ENCODE results near the gene NSUN7. TPM values are rescaled to one million over a fixed set of nuclear protein-coding genes. Genes with fewer than 3 reads are reported as not detected.

Gene NSUN7
- total and polyA plus RNA-seq, 2 donors (not counting 1 experiment from before 2014, with no cell fraction given) = 0.33 TPM; not detected in 1

DNA sequence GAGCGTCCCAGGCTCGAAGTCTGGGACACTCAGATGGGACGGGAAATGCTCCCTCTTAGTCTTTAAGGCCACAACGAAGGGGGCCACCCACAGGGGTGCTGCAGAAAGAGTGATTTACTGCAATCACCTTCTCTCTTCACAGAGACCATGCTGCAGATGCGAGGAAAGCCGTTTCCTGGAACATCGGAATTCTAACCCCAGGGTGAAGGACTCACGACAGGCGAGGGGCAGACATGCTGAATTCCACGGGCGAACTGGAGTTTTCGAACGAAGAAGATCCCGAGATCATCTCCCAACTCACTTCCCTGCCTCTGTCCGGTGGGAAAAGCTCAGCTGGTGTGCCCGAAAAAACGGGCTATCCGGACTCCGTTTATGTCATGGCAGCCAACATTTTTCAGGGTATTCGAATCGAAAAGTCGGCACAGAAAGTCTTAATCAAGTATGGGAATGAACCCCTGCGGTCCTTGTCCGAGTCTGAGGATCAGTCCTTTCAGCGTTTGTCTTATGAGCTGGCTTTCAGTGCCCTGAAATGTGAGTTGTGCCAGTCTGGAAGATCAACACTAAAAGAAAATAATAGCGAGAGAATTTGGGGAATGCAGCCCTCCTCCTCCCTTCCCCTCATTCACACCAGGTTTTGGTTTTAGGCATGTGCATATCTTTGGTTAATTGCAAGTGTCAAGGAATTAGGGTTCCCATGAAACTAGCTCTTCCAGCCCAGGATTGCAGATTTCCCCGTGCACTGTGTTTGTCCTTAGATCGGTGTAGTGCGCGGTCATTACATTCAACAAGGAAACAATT, 905 bp downstream of the NSUN7 start:
- Histone ChIP-seq H3K27ac (ENCODE audit: insufficient read depth, low read length) (no peak overlapping the region), H3K79me2 (ENCODE audit: control insufficient read depth, insufficient read depth, low read length) (no peaks in the 10 kb centered on the region), H3K9ac (ENCODE audit: insufficient read depth, low read length) (no peak overlapping the region), H2AFZ (ENCODE audit: low read length) (peak overlapping the region; percentile 39), H3K27me3 (ENCODE audit: control insufficient read depth, insufficient read depth, low read length) (peaks cover 29% of the 10 kb centered on the region), H3K4me2 (ENCODE audit: extremely low read depth, insufficient read depth, low read length) (peak overlapping the region; percentile 68), H4K20me1 (ENCODE audit: control insufficient read depth, extremely low read depth, insufficient read depth, low read length) (no peaks in the 10 kb centered on the region), H3K9me3 (ENCODE audit: control insufficient read depth, insufficient read depth, low read depth, low read length) (no peaks in the 10 kb centered on the region), H3K36me3 (ENCODE audit: control insufficient read depth, insufficient read depth, low read length) (no peaks in the 10 kb centered on the region), H3K4me1 (ENCODE audit: control insufficient read depth, extremely low read depth, insufficient read depth, low read length) (no peaks in the 10 kb centered on the region), H3K4me3 (replicated peaks in 1 of 4; ENCODE audit: control extremely low read depth in 1 of 4, insufficient read depth in 1 of 4, low read depth in 3 of 4, low read length in 4 of 4) (peak overlapping the region in 3 of 4 experiments; percentile 15 to 67 (median 38))
- TF ChIP-seq EZH2 (IDR thresholded peaks at IDR 0.05; ENCODE audit: low read length, missing control alignments) = peak; percentile 68
- TF ChIP-seq, protein P1, sequence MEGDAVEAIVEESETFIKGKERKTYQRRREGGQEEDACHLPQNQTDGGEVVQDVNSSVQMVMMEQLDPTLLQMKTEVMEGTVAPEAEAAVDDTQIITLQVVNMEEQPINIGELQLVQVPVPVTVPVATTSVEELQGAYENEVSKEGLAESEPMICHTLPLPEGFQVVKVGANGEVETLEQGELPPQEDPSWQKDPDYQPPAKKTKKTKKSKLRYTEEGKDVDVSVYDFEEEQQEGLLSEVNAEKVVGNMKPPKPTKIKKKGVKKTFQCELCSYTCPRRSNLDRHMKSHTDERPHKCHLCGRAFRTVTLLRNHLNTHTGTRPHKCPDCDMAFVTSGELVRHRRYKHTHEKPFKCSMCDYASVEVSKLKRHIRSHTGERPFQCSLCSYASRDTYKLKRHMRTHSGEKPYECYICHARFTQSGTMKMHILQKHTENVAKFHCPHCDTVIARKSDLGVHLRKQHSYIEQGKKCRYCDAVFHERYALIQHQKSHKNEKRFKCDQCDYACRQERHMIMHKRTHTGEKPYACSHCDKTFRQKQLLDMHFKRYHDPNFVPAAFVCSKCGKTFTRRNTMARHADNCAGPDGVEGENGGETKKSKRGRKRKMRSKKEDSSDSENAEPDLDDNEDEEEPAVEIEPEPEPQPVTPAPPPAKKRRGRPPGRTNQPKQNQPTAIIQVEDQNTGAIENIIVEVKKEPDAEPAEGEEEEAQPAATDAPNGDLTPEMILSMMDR (conservative IDR thresholded peaks at IDR 0.05 in 1 of 2, IDR thresholded peaks at IDR 0.05 in 1 of 2; ENCODE audit: low read depth in 1 of 2, low read length in 2 of 2) = no peak
- DNase-seq (ENCODE audit: low read depth in 2 of 2) = peak; percentile 9 to 22

DNA sequence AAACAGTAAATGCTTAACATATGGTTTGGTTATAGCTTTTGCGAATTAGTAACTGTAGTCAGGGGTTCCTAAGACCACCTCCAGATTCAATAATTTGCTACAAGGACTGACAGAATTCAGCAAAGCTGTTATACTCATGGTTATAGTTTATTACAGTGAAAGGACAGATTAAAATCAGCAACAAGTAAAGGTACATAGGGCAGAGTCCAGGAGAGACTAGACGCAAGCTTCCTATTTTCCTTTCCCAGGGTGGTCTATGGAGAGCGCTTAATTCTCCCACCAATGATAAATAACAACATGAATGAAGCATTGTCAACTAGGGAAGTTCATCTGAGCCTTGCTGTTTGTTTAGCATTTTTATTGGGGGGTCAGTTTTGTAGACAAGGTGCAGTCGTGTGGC, 5.9 kb downstream of the NSUN7 start:
- Histone ChIP-seq H4K20me1 (ENCODE audit: control insufficient read depth, extremely low read depth, insufficient read depth, low read length) (no peaks in the 10 kb centered on the region), H3K9ac (ENCODE audit: insufficient read depth, low read length) (no peak overlapping the region), H3K27ac (ENCODE audit: insufficient read depth, low read length) (no peak overlapping the region), H3K27me3 (ENCODE audit: control insufficient read depth, insufficient read depth, low read length) (peaks cover 13% of the 10 kb centered on the region), H3K4me2 (ENCODE audit: extremely low read depth, insufficient read depth, low read length) (no peak overlapping the region), H2AFZ (ENCODE audit: low read length) (no peak overlapping the region), H3K4me1 (ENCODE audit: control insufficient read depth, extremely low read depth, insufficient read depth, low read length) (no peaks in the 10 kb centered on the region), H3K9me3 (ENCODE audit: control insufficient read depth, insufficient read depth, low read depth, low read length) (no peaks in the 10 kb centered on the region), H3K36me3 (ENCODE audit: control insufficient read depth, insufficient read depth, low read length) (no peaks in the 10 kb centered on the region), H3K4me3 (replicated peaks in 1 of 4; ENCODE audit: control extremely low read depth in 1 of 4, insufficient read depth in 1 of 4, low read depth in 3 of 4, low read length in 4 of 4) (no peak overlapping the region), H3K79me2 (ENCODE audit: control insufficient read depth, insufficient read depth, low read length) (no peaks in the 10 kb centered on the region)
- TF ChIP-seq EZH2 (IDR thresholded peaks at IDR 0.05; ENCODE audit: low read length, missing control alignments) = no peak
- TF ChIP-seq, protein P1 (conservative IDR thresholded peaks at IDR 0.05 in 1 of 2, IDR thresholded peaks at IDR 0.05 in 1 of 2; ENCODE audit: low read depth in 1 of 2, low read length in 2 of 2) = no peak
- no peak for DNase-seq (ENCODE audit: low read depth in 2 of 2)

DNA sequence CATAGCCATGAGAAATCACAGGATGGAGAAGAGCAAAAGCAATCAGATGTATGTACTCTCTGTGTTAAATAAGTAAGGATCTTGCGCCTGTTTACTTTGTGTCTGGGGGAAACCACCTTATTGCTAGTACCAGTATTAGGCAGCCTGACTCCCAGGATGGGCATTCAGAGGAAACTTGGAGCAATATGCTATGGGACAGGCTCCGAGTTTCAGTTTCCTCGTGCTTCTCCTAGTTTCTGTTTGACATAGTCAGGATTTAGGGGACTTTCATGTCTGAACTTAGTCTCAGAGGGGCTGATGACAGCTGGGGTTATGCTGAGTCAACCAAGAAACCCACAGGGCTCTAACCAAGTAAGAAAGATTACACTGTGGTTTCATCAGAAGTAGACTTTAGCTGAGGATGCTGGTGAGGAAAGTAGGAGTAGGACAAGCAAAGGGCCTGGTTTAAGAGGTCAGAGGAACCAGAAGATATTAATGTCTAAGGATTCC, 13.5 kb downstream of the NSUN7 start:
- no peaks in the 10 kb centered on the region for H3K36me3 ChIP-seq (ENCODE audit: control insufficient read depth, insufficient read depth, low read length)
- no peaks in the 10 kb centered on the region for H3K79me2 ChIP-seq (ENCODE audit: control insufficient read depth, insufficient read depth, low read length)
- H3K27ac ChIP-seq (ENCODE audit: insufficient read depth, low read length) = no peak overlapping the region
- no peaks in the 10 kb centered on the region for H4K20me1 ChIP-seq (ENCODE audit: control insufficient read depth, extremely low read depth, insufficient read depth, low read length)
- H3K4me3 ChIP-seq (replicated peaks in 1 of 4; ENCODE audit: control extremely low read depth in 1 of 4, insufficient read depth in 1 of 4, low read depth in 3 of 4, low read length in 4 of 4) = no peak overlapping the region
- DNase-seq (ENCODE audit: low read depth in 2 of 2) = peak; percentile 30 to 88
- H3K9ac ChIP-seq (ENCODE audit: insufficient read depth, low read length) = no peak overlapping the region
- H3K4me1 ChIP-seq (ENCODE audit: control insufficient read depth, extremely low read depth, insufficient read depth, low read length) = no peaks in the 10 kb centered on the region
- no peak overlapping the region for H2AFZ ChIP-seq (ENCODE audit: low read length)
- no peak overlapping the region for H3K4me2 ChIP-seq (ENCODE audit: extremely low read depth, insufficient read depth, low read length)
- no peak for TF ChIP-seq EZH2 (IDR thresholded peaks at IDR 0.05; ENCODE audit: low read length, missing control alignments)
- TF ChIP-seq, protein P1 (conservative IDR thresholded peaks at IDR 0.05 in 1 of 2, IDR thresholded peaks at IDR 0.05 in 1 of 2; ENCODE audit: low read depth in 1 of 2, low read length in 2 of 2) = no peak
- no peaks in the 10 kb centered on the region for H3K27me3 ChIP-seq (ENCODE audit: control insufficient read depth, insufficient read depth, low read length)
- no peaks in the 10 kb centered on the region for H3K9me3 ChIP-seq (ENCODE audit: control insufficient read depth, insufficient read depth, low read depth, low read length)

Data from fibroblast of lung (primary cell).